Measurements from ENCODE around the gene HBEGF. TPM values are rescaled to one million over a fixed set of nuclear protein-coding genes. Genes with fewer than 3 reads are reported as not detected.

HBEGF gene
- polyA plus RNA-seq, 3 donors: 25.2 to 548 (median 31.6) TPM

DNA sequence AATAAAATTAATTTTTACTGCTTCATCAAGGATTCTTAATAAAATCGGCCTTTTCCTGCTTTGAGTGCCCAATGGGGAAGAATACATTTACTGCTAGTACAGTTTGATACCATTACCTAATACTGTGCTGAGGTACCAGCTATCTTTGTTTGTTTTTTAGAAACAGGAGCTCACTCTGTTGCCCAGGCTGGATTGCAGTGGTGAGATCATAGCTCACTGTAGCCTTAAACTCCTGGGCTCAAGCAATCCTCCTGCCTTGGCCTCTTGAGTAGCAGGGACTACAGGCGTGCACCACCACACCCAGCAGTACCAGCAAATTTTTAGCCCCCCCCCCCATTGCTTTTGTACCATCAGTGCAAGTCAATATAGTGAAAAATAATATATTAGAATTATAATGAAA lies 41.6 kb upstream of the HBEGF start:
- no CpG with 5 or more reads among the region's 2 CpGs for WGBS (ENCODE audit: insufficient coverage)
- H3K27ac Mint-ChIP-seq: no peak overlapping the region

DNA sequence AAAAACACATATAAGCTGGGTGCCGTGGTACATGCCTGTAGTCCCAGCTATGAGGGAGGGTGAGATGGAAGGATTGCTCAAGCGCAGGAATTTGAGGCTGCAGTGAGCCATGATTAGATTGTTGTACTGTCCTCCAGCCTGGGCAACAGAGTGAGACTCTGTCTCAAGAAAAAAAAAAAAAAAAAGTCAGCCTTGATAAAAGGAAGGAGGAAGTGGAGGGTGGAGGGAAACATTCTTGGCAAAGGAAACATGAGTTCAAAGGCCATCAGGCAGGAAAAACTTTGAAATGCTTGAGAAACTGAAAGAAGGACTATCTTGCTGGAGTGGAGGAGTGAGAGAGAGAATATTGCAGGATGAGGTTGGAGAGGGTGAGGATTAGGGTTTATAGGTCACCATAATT lies 36.9 kb upstream of the HBEGF start:
- Mint-ChIP-seq H3K27ac (peak overlapping the region in 2 of 7 donors; percentile 29 to 46), H3K9me3 (peaks cover 0 to 7% (median 2%) of the 10 kb centered on the region in 7 donors), H3K4me1 (peaks cover 5% of the 10 kb centered on the region), H3K36me3 (no peaks in the 10 kb centered on the region), H3K27me3 (ENCODE audit: low read depth in 3 of 3) (no peaks in the 10 kb centered on the region), H3K4me3 (no peak overlapping the region)
- no peaks in the 10 kb centered on the region for H3K9me3 ChIP-seq (replicated peaks in 1 of 2; ENCODE audit: control insufficient read depth in 1 of 2, insufficient read depth in 1 of 2, low read length in 2 of 2)
- DNase-seq: no peak
- no peaks in the 10 kb centered on the region for H3K27me3 ChIP-seq (ENCODE audit: control insufficient read depth in 2 of 2, insufficient read depth in 2 of 2, low read length in 2 of 2)
- no peak overlapping the region for H3K4me3 ChIP-seq (replicated peaks in 1 of 3; ENCODE audit: low read depth in 2 of 3, low read length in 3 of 3)
- H3K79me2 ChIP-seq (ENCODE audit: insufficient read depth, low read length): no peaks in the 10 kb centered on the region
- H3K36me3 ChIP-seq (replicated peaks in 1 of 2; ENCODE audit: control insufficient read depth in 1 of 2, insufficient read depth in 2 of 2, low read length in 2 of 2): no peaks in the 10 kb centered on the region
- TF ChIP-seq, protein P1, sequence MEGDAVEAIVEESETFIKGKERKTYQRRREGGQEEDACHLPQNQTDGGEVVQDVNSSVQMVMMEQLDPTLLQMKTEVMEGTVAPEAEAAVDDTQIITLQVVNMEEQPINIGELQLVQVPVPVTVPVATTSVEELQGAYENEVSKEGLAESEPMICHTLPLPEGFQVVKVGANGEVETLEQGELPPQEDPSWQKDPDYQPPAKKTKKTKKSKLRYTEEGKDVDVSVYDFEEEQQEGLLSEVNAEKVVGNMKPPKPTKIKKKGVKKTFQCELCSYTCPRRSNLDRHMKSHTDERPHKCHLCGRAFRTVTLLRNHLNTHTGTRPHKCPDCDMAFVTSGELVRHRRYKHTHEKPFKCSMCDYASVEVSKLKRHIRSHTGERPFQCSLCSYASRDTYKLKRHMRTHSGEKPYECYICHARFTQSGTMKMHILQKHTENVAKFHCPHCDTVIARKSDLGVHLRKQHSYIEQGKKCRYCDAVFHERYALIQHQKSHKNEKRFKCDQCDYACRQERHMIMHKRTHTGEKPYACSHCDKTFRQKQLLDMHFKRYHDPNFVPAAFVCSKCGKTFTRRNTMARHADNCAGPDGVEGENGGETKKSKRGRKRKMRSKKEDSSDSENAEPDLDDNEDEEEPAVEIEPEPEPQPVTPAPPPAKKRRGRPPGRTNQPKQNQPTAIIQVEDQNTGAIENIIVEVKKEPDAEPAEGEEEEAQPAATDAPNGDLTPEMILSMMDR (IDR thresholded peaks at IDR 0.05): no peak
- peaks cover 0 to 6% of the 10 kb centered on the region in 2 donors for H3K4me1 ChIP-seq (ENCODE audit: control insufficient read depth in 1 of 2, insufficient read depth in 2 of 2, low read length in 2 of 2)
- no peak overlapping the region for H3K27ac ChIP-seq (ENCODE audit: low read depth in 1 of 2, low read length in 2 of 2)
- intact Hi-C loops (cut with micrococcal nuclease): no loop called here
- no peak overlapping the region for H2AFZ ChIP-seq (ENCODE audit: insufficient read depth, low read depth, low read length, poor library complexity, severe bottlenecking)
- H4K20me1 ChIP-seq (ENCODE audit: insufficient read depth, low read length): no peaks in the 10 kb centered on the region
- H3K9ac ChIP-seq (ENCODE audit: insufficient read depth, low read length, poor library complexity, severe bottlenecking): no peak overlapping the region
- WGBS (ENCODE audit: insufficient coverage): 96% methylated on average over 2 of the region's 2 CpGs
- H3K4me2 ChIP-seq (replicated peaks; ENCODE audit: extremely low read depth, low read length, poor library complexity, severe bottlenecking): no peak overlapping the region

More for the DNA sequence above, 41.6 kb upstream of the HBEGF start:
- Mint-ChIP-seq H3K4me1 (peaks cover 13% of the 10 kb centered on the region), H3K27me3 (ENCODE audit: low read depth in 3 of 3) (peaks cover 0 to 2% (median 0%) of the 10 kb centered on the region in 3 donors), H3K36me3 (peaks cover 0 to 5% of the 10 kb centered on the region in 2 donors), H3K9me3 (peaks cover 0 to 2% (median 0%) of the 10 kb centered on the region in 7 donors), H3K4me3 (no peak overlapping the region)
- H3K4me2 ChIP-seq (replicated peaks; ENCODE audit: extremely low read depth, low read length, poor library complexity, severe bottlenecking): no peak overlapping the region
- H2AFZ ChIP-seq (ENCODE audit: insufficient read depth, low read depth, low read length, poor library complexity, severe bottlenecking): no peak overlapping the region
- H3K79me2 ChIP-seq (ENCODE audit: insufficient read depth, low read length): no peaks in the 10 kb centered on the region
- H3K4me3 ChIP-seq (replicated peaks in 1 of 3; ENCODE audit: low read depth in 2 of 3, low read length in 3 of 3): no peak overlapping the region
- peaks cover 9 to 14% of the 10 kb centered on the region in 2 donors for H3K4me1 ChIP-seq (ENCODE audit: control insufficient read depth in 1 of 2, insufficient read depth in 2 of 2, low read length in 2 of 2)
- DNase-seq: no peak
- TF ChIP-seq, protein P1 (IDR thresholded peaks at IDR 0.05): no peak
- no peaks in the 10 kb centered on the region for H3K9me3 ChIP-seq (replicated peaks in 1 of 2; ENCODE audit: control insufficient read depth in 1 of 2, insufficient read depth in 1 of 2, low read length in 2 of 2)
- no peaks in the 10 kb centered on the region for H3K36me3 ChIP-seq (replicated peaks in 1 of 2; ENCODE audit: control insufficient read depth in 1 of 2, insufficient read depth in 2 of 2, low read length in 2 of 2)
- H4K20me1 ChIP-seq (ENCODE audit: insufficient read depth, low read length): no peaks in the 10 kb centered on the region
- no peak overlapping the region for H3K9ac ChIP-seq (ENCODE audit: insufficient read depth, low read length, poor library complexity, severe bottlenecking)
- H3K27me3 ChIP-seq (ENCODE audit: control insufficient read depth in 2 of 2, insufficient read depth in 2 of 2, low read length in 2 of 2): no peaks in the 10 kb centered on the region
- H3K27ac ChIP-seq (ENCODE audit: low read depth in 1 of 2, low read length in 2 of 2): no peak overlapping the region
- intact Hi-C loops (cut with micrococcal nuclease): no loop called here
